ENCODE results near the gene RPTOR. TPM values are rescaled to one million over a fixed set of nuclear protein-coding genes. Genes with fewer than 3 reads are reported as not detected.

The RPTOR gene
- total and polyA plus RNA-seq, 2 experiments from 2014 or later, result 13.2 to 37.9 TPM

GRCh38 chr17:80724775-80725266 is 180.2 kb downstream of the RPTOR start:
- Histone ChIP-seq H3K9me3 (ENCODE audit: low read depth) (no peaks in the 10 kb centered on the region), H3K4me1 (ENCODE audit: low read depth) (peaks cover 3% of the 10 kb centered on the region), H3K36me3 (no peaks in the 10 kb centered on the region), H3K4me3 (no peak overlapping the region), H3K27me3 (no peaks in the 10 kb centered on the region), H3K27ac (no peak overlapping the region)
- DNase-seq (ENCODE audit: low read depth in 1 of 2, low spot score in 1 of 2), result peak in 1 of 2 donors; percentile 79
- TF ChIP-seq, protein P1, sequence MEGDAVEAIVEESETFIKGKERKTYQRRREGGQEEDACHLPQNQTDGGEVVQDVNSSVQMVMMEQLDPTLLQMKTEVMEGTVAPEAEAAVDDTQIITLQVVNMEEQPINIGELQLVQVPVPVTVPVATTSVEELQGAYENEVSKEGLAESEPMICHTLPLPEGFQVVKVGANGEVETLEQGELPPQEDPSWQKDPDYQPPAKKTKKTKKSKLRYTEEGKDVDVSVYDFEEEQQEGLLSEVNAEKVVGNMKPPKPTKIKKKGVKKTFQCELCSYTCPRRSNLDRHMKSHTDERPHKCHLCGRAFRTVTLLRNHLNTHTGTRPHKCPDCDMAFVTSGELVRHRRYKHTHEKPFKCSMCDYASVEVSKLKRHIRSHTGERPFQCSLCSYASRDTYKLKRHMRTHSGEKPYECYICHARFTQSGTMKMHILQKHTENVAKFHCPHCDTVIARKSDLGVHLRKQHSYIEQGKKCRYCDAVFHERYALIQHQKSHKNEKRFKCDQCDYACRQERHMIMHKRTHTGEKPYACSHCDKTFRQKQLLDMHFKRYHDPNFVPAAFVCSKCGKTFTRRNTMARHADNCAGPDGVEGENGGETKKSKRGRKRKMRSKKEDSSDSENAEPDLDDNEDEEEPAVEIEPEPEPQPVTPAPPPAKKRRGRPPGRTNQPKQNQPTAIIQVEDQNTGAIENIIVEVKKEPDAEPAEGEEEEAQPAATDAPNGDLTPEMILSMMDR (IDR thresholded peaks at IDR 0.05; ENCODE audit: low read depth, low read length), result no peak

DNA sequence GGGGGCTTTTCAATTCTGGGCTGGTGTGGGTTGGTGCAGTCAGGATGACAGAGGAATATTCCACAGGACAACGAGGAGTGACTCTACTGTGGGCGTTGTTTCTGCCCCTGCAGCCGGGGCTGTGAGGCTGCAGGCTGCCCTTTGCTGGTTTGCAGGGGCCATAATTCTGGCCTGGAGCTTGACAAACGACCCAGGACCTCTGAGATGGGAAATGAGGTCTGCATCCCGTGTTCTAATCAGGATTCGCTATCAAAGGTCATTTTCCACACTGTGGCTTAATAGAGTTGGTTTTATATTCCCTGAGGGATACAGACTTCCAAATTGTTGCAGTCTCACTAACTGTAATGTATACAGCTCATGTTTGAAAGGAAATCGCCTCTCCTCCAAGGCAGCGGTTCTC is 180.9 kb downstream of the RPTOR start:
- Histone ChIP-seq H3K4me1 (ENCODE audit: low read depth) (peaks cover 3% of the 10 kb centered on the region), H3K36me3 (no peaks in the 10 kb centered on the region), H3K9me3 (ENCODE audit: low read depth) (no peaks in the 10 kb centered on the region), H3K27me3 (no peaks in the 10 kb centered on the region), H3K4me3 (no peak overlapping the region), H3K27ac (no peak overlapping the region)
- TF ChIP-seq, protein P1 (IDR thresholded peaks at IDR 0.05; ENCODE audit: low read depth, low read length), result no peak
- DNase-seq (ENCODE audit: low read depth in 1 of 2, low spot score in 1 of 2), result peak in 1 of 2 donors; percentile 9

DNA sequence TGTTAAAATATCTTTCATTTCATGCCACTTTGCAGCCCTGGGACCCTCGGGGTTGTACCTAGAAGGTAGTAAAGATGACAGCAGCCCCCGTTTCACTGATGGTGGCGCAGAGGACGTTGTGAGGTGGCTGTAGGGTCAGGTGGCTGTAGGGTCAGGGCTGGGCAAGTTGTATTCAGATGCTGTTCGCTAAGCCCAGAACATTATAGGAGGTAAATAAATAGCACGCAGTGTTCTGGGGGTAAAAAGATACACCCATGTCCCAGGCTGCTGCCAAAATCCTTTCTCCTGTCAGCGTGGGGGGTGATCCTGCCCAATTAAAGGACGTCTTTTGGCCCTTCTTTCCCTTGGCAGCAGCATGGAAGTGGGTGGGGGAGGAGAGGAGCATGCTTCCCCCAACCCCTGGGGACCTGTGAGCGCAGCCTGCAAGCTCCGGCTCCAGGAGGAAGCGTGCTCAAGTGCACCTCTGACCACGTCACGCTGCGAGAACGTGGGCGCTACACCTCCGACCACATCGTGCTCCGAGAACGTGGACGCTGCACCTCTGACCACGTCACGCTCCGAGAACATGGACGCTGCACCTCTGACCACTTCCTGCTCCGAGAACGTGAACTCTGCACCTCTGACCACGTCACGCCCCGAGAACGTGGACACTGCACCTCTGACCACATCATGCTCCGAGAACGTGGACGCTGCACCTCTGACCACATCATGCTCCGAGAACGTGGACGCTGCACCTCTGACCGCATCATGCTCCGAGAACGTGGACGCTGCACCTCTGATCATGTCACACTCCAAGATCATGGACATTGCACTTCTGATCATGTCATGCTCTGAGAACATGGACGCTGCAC is 182.1 kb downstream of the RPTOR start:
- Histone ChIP-seq H3K27me3 (no peaks in the 10 kb centered on the region), H3K9me3 (ENCODE audit: low read depth) (no peaks in the 10 kb centered on the region), H3K4me1 (ENCODE audit: low read depth) (peaks cover 3% of the 10 kb centered on the region), H3K36me3 (no peaks in the 10 kb centered on the region), H3K27ac (no peak overlapping the region), H3K4me3 (no peak overlapping the region)
- TF ChIP-seq, protein P1 (IDR thresholded peaks at IDR 0.05; ENCODE audit: low read depth, low read length), result no peak
- no peak for DNase-seq (ENCODE audit: low read depth in 1 of 2, low spot score in 1 of 2)

DNA sequence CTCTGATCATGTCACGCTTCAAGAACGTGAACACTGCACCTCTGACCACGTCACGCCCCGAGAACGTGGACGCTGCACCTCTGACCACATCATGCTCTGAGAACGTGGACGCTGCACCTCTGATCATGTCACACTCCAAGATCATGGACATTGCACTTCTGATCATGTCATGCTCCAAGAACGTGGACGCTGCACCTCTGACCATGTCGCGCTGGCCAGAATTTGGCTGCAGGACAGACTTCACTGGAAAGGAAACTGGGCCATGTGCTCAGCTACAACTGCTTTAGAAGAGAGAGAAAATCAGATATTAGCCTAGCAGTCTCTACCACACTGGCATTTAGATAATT is 182.7 kb downstream of the RPTOR start:
- H3K4me3 ChIP-seq, result no peak overlapping the region
- H3K9me3 ChIP-seq (ENCODE audit: low read depth), result no peaks in the 10 kb centered on the region
- TF ChIP-seq, protein P1 (IDR thresholded peaks at IDR 0.05; ENCODE audit: low read depth, low read length), result no peak
- H3K4me1 ChIP-seq (ENCODE audit: low read depth), result peaks cover 3% of the 10 kb centered on the region
- DNase-seq (ENCODE audit: low read depth in 1 of 2, low spot score in 1 of 2), result no peak
- no peaks in the 10 kb centered on the region for H3K36me3 ChIP-seq
- H3K27me3 ChIP-seq, result no peaks in the 10 kb centered on the region
- H3K27ac ChIP-seq, result no peak overlapping the region

GRCh38 chr17:80729016-80729415 is 184.4 kb downstream of the RPTOR start:
- TF ChIP-seq, protein P1 (IDR thresholded peaks at IDR 0.05; ENCODE audit: low read depth, low read length), result no peak
- H3K27me3 ChIP-seq, result no peaks in the 10 kb centered on the region
- no peak overlapping the region for H3K4me3 ChIP-seq
- H3K27ac ChIP-seq, result no peak overlapping the region
- peaks cover 3% of the 10 kb centered on the region for H3K4me1 ChIP-seq (ENCODE audit: low read depth)
- DNase-seq (ENCODE audit: low read depth in 1 of 2, low spot score in 1 of 2), result no peak
- H3K9me3 ChIP-seq (ENCODE audit: low read depth), result no peaks in the 10 kb centered on the region
- H3K36me3 ChIP-seq, result no peaks in the 10 kb centered on the region

All from cardiac muscle cell (in vitro differentiated cells and primary cell).